Gastrocnemius medialis (tissue), 4 donors: Measurements from ENCODE around the gene PSMC3.

Experiments
- POLR2A ChIP-seq, 2 donors: fragments of 450-650 bp; IDR thresholded peaks; one replicate each; pipeline ENCODE4 v1.6.1; 2017; ENCODE audit warnings: antibody characterized with exemption in 2 of 2, mild to moderate bottlenecking in 2 of 2, moderate library complexity in 2 of 2
- TF ChIP-seq, protein P1 (sequence below), 5 experiments: fragments of 450-650 bp in 3 of 5; fragments of 200-600 bp in 2 of 5; sonication (generic) in 2 of 5; IDR thresholded peaks in 4 of 5; conservative IDR thresholded peaks in 1 of 5; 1 replicate in 4 of 5; 2 replicates in 1 of 5; pipeline ENCODE4 v1.5.1; 2016 to 2019; ENCODE audit warnings: antibody characterized with exemption in 5 of 5, mild to moderate bottlenecking in 3 of 5, moderate library complexity in 3 of 5

DNA sequence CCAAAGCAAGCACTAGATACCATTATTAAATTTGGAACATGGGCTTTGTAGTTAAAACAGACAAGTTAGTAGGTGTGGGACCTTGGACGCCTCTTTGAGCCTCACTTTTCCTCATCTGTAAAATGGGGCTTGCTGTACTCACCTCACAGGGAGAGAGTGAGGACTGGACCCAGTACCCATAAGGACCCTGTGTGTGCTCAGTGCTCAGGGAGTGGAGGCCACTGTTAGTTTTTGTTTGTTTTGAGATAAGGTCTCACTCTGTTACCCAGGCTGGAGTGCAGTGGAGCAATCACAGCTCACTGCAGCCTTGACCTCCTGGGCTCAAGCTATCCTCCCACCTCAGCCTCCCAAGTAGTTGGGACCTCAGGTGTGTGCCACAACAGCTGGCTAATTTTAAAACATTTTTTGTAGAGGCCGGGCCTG lies 13.8 kb upstream of the PSMC3 start:
- TF ChIP-seq, protein P1, sequence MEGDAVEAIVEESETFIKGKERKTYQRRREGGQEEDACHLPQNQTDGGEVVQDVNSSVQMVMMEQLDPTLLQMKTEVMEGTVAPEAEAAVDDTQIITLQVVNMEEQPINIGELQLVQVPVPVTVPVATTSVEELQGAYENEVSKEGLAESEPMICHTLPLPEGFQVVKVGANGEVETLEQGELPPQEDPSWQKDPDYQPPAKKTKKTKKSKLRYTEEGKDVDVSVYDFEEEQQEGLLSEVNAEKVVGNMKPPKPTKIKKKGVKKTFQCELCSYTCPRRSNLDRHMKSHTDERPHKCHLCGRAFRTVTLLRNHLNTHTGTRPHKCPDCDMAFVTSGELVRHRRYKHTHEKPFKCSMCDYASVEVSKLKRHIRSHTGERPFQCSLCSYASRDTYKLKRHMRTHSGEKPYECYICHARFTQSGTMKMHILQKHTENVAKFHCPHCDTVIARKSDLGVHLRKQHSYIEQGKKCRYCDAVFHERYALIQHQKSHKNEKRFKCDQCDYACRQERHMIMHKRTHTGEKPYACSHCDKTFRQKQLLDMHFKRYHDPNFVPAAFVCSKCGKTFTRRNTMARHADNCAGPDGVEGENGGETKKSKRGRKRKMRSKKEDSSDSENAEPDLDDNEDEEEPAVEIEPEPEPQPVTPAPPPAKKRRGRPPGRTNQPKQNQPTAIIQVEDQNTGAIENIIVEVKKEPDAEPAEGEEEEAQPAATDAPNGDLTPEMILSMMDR (IDR thresholded peaks at IDR 0.05 in 4 of 5, conservative IDR thresholded peaks at IDR 0.05 in 1 of 5), result no peak
- TF ChIP-seq POLR2A (IDR thresholded peaks at IDR 0.05), result no peak
